Tibial nerve (tissue), 3 donors: ENCODE results near the gene GGTA1.

Experiments used
- CTCF ChIP-seq, 5 experiments: fragments of 200-600 bp in 3 of 5; fragments of 450-650 bp in 2 of 5; sonication (generic) in 3 of 5; IDR thresholded peaks; one replicate each; pipeline ENCODE4 v1.5.1; 2016 to 2019; ENCODE audit warnings: antibody characterized with exemption in 5 of 5, mild to moderate bottlenecking in 3 of 5, moderate library complexity in 2 of 5
- POLR2A ChIP-seq, 2 donors: fragments of 450-650 bp; IDR thresholded peaks; one replicate each; pipeline ENCODE4 v1.6.1; 2017; ENCODE audit warnings: antibody characterized with exemption in 2 of 2, mild to moderate bottlenecking in 2 of 2, moderate library complexity in 2 of 2

GRCh38 chr9:121474231-121474947 lies 25.3 kb downstream of the GGTA1 start:
- TF ChIP-seq POLR2A (IDR thresholded peaks at IDR 0.05) (no peak), CTCF (IDR thresholded peaks at IDR 0.05) (no peak)
